NB4 (cell line): ENCODE data around the gene PMEPA1.

ENCODE experiments used
- DNase-seq: peaks from one replicate; pipeline ENCODE4 v3.0.0; 2010; ENCODE audit warnings: low read depth
- H3K4me3 ChIP-seq: one replicate; pipeline ENCODE4 v1.5.1; 2011; ENCODE audit warnings: mild to moderate bottlenecking, low read depth, low read length, moderate library complexity
- MYC ChIP-seq: IDR thresholded peaks from 2 replicates; pipeline ENCODE4 v1.6.1; 2011; ENCODE audit warnings: low read depth, low read length
- POLR2A ChIP-seq: IDR thresholded peaks from 2 replicates; pipeline ENCODE4 v1.6.1; 2011; ENCODE audit warnings: mild to moderate bottlenecking; ENCODE audit not compliant: insufficient read length; ENCODE audit errors: extremely low read depth
- TF ChIP-seq, protein P1 (sequence below): IDR thresholded peaks from 2 replicates; pipeline ENCODE4 v1.6.1; 2011; ENCODE audit warnings: low read depth, low read length
- TF ChIP-seq, protein P2 (sequence below): IDR thresholded peaks from one replicate; pipeline ENCODE4 v1.5.1; 2012; ENCODE audit warnings: low read depth, low read length

PMEPA1 gene

DNA sequence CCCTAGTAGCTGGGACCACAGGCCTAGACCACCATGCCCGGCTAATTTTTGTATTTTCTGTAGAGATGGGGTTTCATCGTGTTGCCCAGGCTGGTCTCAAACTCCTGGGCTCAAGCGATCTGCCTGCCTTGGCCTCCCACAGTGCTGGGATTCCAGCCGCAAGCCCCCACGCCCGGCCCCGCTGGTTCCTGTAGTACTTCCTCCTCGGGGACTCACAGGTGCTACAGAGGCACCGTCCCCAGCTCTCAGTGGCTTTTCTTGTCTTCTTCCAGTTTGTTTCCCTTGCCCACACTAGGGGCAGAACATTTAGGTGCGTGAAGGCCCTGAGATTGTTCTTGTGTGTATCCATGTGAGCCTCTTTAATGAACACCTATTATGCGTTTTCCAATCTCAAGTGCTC lies 88.8 kb downstream of the PMEPA1 start:
- H3K4me3 ChIP-seq: no peak overlapping the region
- TF ChIP-seq, protein P1, sequence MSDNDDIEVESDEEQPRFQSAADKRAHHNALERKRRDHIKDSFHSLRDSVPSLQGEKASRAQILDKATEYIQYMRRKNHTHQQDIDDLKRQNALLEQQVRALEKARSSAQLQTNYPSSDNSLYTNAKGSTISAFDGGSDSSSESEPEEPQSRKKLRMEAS: no peak
- no peak for TF ChIP-seq POLR2A
- TF ChIP-seq MYC: no peak
- TF ChIP-seq, protein P2, sequence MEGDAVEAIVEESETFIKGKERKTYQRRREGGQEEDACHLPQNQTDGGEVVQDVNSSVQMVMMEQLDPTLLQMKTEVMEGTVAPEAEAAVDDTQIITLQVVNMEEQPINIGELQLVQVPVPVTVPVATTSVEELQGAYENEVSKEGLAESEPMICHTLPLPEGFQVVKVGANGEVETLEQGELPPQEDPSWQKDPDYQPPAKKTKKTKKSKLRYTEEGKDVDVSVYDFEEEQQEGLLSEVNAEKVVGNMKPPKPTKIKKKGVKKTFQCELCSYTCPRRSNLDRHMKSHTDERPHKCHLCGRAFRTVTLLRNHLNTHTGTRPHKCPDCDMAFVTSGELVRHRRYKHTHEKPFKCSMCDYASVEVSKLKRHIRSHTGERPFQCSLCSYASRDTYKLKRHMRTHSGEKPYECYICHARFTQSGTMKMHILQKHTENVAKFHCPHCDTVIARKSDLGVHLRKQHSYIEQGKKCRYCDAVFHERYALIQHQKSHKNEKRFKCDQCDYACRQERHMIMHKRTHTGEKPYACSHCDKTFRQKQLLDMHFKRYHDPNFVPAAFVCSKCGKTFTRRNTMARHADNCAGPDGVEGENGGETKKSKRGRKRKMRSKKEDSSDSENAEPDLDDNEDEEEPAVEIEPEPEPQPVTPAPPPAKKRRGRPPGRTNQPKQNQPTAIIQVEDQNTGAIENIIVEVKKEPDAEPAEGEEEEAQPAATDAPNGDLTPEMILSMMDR: no peak

GRCh38 chr20:57620274-57620990 lies 89.4 kb downstream of the PMEPA1 start, which contains the start of gene ZBP1:
TSS of gene ZBP1 (minus strand) at chr20:57620426. CDS start at chr20:57620295, 131 bp downstream.
- no peak within 1 kb of the TSS for H3K4me3 ChIP-seq
- no peak for DNase-seq
- no peak for TF ChIP-seq POLR2A
- TF ChIP-seq, protein P1: no peak
- TF ChIP-seq, protein P2: no peak
- TF ChIP-seq MYC: no peak

More for the DNA sequence above, 88.8 kb downstream of the PMEPA1 start:
- DNase-seq: peak; percentile 59

- no peak for TF ChIP-seq POLR2A
- TF ChIP-seq, protein P1: no peak
- TF ChIP-seq MYC: peak; percentile 56; the same call in 1 of the 2 replicates
- no peak overlapping the region for H3K4me3 ChIP-seq
- DNase-seq: peak; percentile 89
Measured at GRCh38 chr20:57619051-57619831, 90.6 kb downstream of the PMEPA1 start.

DNA sequence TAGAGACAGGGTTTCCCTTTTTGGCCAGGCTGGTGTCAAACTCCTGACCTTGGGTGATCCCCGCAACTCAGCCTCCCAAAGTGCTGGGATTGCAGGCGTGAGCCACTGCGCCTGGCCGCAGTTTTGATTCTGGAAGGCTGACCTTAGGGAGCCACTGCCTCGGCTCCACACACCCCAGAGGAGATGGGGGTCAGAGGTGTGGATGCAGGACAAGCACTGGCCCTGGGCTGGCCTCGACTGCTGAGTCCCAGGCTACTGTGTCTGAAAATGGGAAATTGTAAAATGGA lies 91.1 kb downstream of the PMEPA1 start:
- H3K4me3 ChIP-seq: no peak overlapping the region
- TF ChIP-seq POLR2A: no peak
- TF ChIP-seq, protein P2: no peak
- TF ChIP-seq, protein P1: no peak
- no peak for TF ChIP-seq MYC
- no peak for DNase-seq

GRCh38 chr20:57618091-57618763 lies 91.6 kb downstream of the PMEPA1 start:
- no peak for DNase-seq
- H3K4me3 ChIP-seq: no peak overlapping the region

More at GRCh38 chr20:57618091-57618763, 91.6 kb downstream of the PMEPA1 start:
- TF ChIP-seq POLR2A: no peak
- TF ChIP-seq, protein P2: no peak
- no peak for TF ChIP-seq MYC
- TF ChIP-seq, protein P1: no peak
